Measurements from ENCODE around the gene GTF3C4. TPM values are rescaled to one million over a fixed set of nuclear protein-coding genes. Genes with fewer than 3 reads are reported as not detected.

The GTF3C4 gene
- total RNA-seq, 1 donor from 2014 or later = 27.0 TPM

DNA sequence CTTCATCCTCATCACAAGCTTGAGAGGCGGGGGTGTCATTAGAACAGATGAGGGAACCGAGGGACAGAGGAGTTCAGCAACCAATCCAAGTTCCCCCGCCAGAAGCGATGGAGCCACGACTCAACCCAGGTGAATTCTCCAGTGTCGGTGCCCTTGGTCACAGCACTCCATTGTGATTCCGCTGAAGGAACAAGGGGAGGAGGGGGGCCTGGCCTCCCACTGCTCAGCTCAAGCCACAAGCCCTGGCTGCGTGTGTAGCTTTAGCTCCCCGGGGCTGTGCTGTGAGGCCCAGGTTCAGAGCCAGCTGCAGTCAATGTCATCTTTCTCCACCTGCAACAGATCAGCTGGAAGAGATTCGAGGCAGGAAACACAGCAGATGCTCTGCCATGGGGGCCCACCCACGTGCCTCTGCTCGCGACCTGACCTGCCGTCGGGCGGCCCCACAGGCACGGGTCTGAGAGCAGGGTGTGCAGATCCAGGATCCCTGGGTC lies 72.6 kb downstream of the GTF3C4 start:
- peaks cover 68% of the 10 kb centered on the region for H3K27me3 Mint-ChIP-seq (ENCODE audit: low read depth)

DNA sequence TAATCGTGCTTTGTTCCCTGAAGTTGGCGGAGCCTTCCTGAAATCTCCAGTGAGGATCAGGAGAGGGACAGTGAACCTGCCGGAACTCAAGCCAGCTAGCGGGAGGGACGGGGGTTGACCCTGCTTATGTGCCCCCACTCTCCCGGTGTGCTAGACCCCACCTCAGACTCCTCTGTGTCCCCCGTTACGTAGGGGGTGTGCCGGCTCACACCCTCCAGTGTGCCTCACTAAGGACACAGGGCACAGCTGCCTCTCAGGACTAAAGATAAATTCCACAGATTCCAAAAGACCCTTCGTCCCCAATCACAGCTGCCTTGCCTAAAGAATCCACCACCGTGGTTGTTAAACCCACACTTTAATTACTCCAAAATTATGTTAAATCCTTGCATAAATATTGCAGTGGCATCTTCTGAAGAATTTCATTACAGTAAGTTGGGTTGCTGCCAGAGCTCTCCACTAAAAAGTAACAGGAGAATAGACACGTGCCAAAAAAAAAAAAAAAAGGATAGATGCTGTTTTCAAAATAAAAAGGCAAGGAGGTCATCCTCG lies 73.7 kb downstream of the GTF3C4 start:
- Mint-ChIP-seq H3K27ac (no peak overlapping the region), H3K36me3 (no peaks in the 10 kb centered on the region), H3K4me3 (peak overlapping the region; percentile 30), H3K4me1 (peaks cover 32% of the 10 kb centered on the region), H3K27me3 (ENCODE audit: low read depth) (peaks cover 69% of the 10 kb centered on the region), H3K9me3 (no peaks in the 10 kb centered on the region)
- DNase-seq (ENCODE audit: low spot score in 2 of 2, unreplicated experiment in 2 of 2) = no peak
- TF ChIP-seq, protein P1, sequence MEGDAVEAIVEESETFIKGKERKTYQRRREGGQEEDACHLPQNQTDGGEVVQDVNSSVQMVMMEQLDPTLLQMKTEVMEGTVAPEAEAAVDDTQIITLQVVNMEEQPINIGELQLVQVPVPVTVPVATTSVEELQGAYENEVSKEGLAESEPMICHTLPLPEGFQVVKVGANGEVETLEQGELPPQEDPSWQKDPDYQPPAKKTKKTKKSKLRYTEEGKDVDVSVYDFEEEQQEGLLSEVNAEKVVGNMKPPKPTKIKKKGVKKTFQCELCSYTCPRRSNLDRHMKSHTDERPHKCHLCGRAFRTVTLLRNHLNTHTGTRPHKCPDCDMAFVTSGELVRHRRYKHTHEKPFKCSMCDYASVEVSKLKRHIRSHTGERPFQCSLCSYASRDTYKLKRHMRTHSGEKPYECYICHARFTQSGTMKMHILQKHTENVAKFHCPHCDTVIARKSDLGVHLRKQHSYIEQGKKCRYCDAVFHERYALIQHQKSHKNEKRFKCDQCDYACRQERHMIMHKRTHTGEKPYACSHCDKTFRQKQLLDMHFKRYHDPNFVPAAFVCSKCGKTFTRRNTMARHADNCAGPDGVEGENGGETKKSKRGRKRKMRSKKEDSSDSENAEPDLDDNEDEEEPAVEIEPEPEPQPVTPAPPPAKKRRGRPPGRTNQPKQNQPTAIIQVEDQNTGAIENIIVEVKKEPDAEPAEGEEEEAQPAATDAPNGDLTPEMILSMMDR (IDR thresholded peaks at IDR 0.05; ENCODE audit: unreplicated experiment) = no peak

More for the DNA sequence above, 72.6 kb downstream of the GTF3C4 start:
- Mint-ChIP-seq H3K4me1 (peaks cover 32% of the 10 kb centered on the region), H3K9me3 (no peaks in the 10 kb centered on the region), H3K4me3 (no peak overlapping the region), H3K27ac (no peak overlapping the region), H3K36me3 (no peaks in the 10 kb centered on the region)
- TF ChIP-seq, protein P1 (IDR thresholded peaks at IDR 0.05; ENCODE audit: unreplicated experiment) = no peak
- DNase-seq (ENCODE audit: low spot score in 2 of 2, unreplicated experiment in 2 of 2) = no peak

Other genes starting within 250 kb of the GTF3C4 start
- 0.11 to 0.18 TPM in 2 of 3 replicates, not detected in the other for gene BARHL1, start 87.9 kb upstream of the GTF3C4 start, total RNA-seq
- 21.1 to 23.1 TPM (median 22.9 TPM) in 3 replicates for gene DDX31, start 481 bp upstream of the GTF3C4 start, total RNA-seq
- 1.5 to 2.1 TPM (median 2.0 TPM) in 3 replicates for gene AK8, start 207.8 kb downstream of the GTF3C4 start, total RNA-seq
- gene SPACA9, start 208.4 kb downstream of the GTF3C4 start, total RNA-seq = 5.5 to 5.8 TPM (median 5.7 TPM) in 3 replicates